Naive thymus-derived CD8-positive, alpha-beta T cell (primary cell): ENCODE results near the gene TSEN54. TPM values are rescaled to one million over a fixed set of nuclear protein-coding genes. Genes with fewer than 3 reads are reported as not detected.

Experiments used
- ATAC-seq, 2 donors: fragments of 150-1000 bp; cut with Tn5 transposase in 1 of 2; sonication (Bioruptor Pico), chemical (Tn5 transposase) in 1 of 2; 1 replicate in 1 of 2; 2 replicates in 1 of 2; pipeline ENCODE4 v1.10.0; 2021; ENCODE audit warnings: mild to moderate bottlenecking in 2 of 2, moderate library complexity in 2 of 2
- POLR2A ChIA-PET: fragments of 350-600 bp; sonication (Branson Sonifier 250); formaldehyde crosslinking; loops from one replicate; lab custom pipeline; 2021; ENCODE audit warnings: antibody characterized with exemption; lab: Charles Lee
- DNase-seq, 10 donors: peaks; one replicate each; pipeline versions ENCODE4 v3.0.0 to v3.0.0-alpha.2; 2020 to 2022
- H3K27ac Mint-ChIP-seq, 10 donors: one replicate each; pipeline ENCODE4 v1.8.0; 2020 to 2022; ENCODE audit warnings: mild to moderate bottlenecking in 10 of 10, mixed read lengths in 10 of 10, moderate library complexity in 4 of 10, inconsistent platforms in 1 of 10
- H3K27me3 Mint-ChIP-seq, 5 donors: one replicate each; pipeline ENCODE4 v1.8.0; 2021 to 2022; ENCODE audit warnings: mixed read lengths in 5 of 5
- H3K36me3 Mint-ChIP-seq, 3 donors: one replicate each; pipeline ENCODE4 v1.8.0; 2020 to 2022; ENCODE audit warnings: mixed read lengths in 3 of 3, mild to moderate bottlenecking in 2 of 3, inconsistent platforms in 1 of 3
- H3K4me1 Mint-ChIP-seq, 4 donors: one replicate each; pipeline ENCODE4 v1.8.0; 2021 to 2022; ENCODE audit warnings: mixed read lengths in 4 of 4
- H3K4me3 Mint-ChIP-seq, 10 donors: one replicate each; pipeline ENCODE4 v1.8.0; 2020 to 2022; ENCODE audit warnings: mild to moderate bottlenecking in 10 of 10, mixed read lengths in 10 of 10, moderate library complexity in 6 of 10, inconsistent platforms in 1 of 10
- H3K9me3 Mint-ChIP-seq, 9 donors: one replicate each; pipeline ENCODE4 v1.8.0; 2020 to 2022; ENCODE audit warnings: mixed read lengths in 9 of 9, mild to moderate bottlenecking in 3 of 9, inconsistent platforms in 1 of 9, moderate library complexity in 1 of 9
- polyA plus RNA-seq, 3 donors: library from polyadenylated mRNA; unstranded; fragments of 300-500 nt; fragmentation: Illumina TruSeq; gene quantifications; one replicate each; pipeline ENCODE4 v1.2.3, GENCODE V29; 2021
- total RNA-seq, 8 experiments: library from RNA in 2 of 8; stranded (reverse) in 2 of 8; gene quantifications; one replicate each; pipeline ENCODE4 v1.2.3 and lab custom pipeline; 2021 to 2026

TSEN54 gene
- total and polyA plus RNA-seq, 5 experiments from 2014 or later = 53.1 to 121 (median 98.2) TPM

- POLR2A ChIA-PET = interaction anchor here (0.7 kb wide), 1 partner anchor 173 kb away, joined by 5 read pairs; no protein-coding TSS in a partner anchor
- no peak for DNase-seq
- no peak for ATAC-seq
- Mint-ChIP-seq H3K9me3 (no peaks in the 10 kb centered on the region), H3K27me3 (no peaks in the 10 kb centered on the region), H3K4me3 (no peak overlapping the region), H3K27ac (peak overlapping the region in 2 of 10 donors; percentile 71 to 75), H3K4me1 (peaks cover 9 to 12% (median 9%) of the 10 kb centered on the region in 4 donors), H3K36me3 (peaks cover 0 to under 1% (median 0%) of the 10 kb centered on the region in 3 donors)
Measured at GRCh38 chr17:75539967-75540729, 23.8 kb downstream of the TSEN54 start.

- Mint-ChIP-seq H3K36me3 (peaks cover 0 to 2% (median 0%) of the 10 kb centered on the region in 3 donors), H3K4me1 (peaks cover under 1 to 6% (median 2%) of the 10 kb centered on the region in 4 donors), H3K4me3 (no peak overlapping the region), H3K27me3 (no peaks in the 10 kb centered on the region), H3K9me3 (no peaks in the 10 kb centered on the region), H3K27ac (peak overlapping the region in 2 of 10 donors; percentile 71 to 75)
- ATAC-seq (no peak), DNase-seq (no peak)
- POLR2A ChIA-PET = no interaction called here
Measured at GRCh38 chr17:75540923-75541503, 24.7 kb downstream of the TSEN54 start.

GRCh38 chr17:75542229-75542628 lies 25.9 kb downstream of the TSEN54 start:
- H3K4me3 Mint-ChIP-seq = no peak overlapping the region
- POLR2A ChIA-PET = interaction anchor here (0.9 kb wide), 1 partner anchor 46 kb away, joined by 3 read pairs; no protein-coding TSS in a partner anchor
- H3K9me3 Mint-ChIP-seq = no peaks in the 10 kb centered on the region
- DNase-seq (no peak), ATAC-seq (no peak)
- peaks cover 0 to 2% (median 0%) of the 10 kb centered on the region in 3 donors for H3K36me3 Mint-ChIP-seq
- no peaks in the 10 kb centered on the region for H3K27me3 Mint-ChIP-seq
- peaks cover 0 to 6% (median 1%) of the 10 kb centered on the region in 4 donors for H3K4me1 Mint-ChIP-seq
- H3K27ac Mint-ChIP-seq = no peak overlapping the region

- H3K4me3 Mint-ChIP-seq = no peak overlapping the region
- peaks cover 0 to 5% (median 0%) of the 10 kb centered on the region in 3 donors for H3K36me3 Mint-ChIP-seq
- no peak for ATAC-seq
- peaks cover 0 to 6% (median 1%) of the 10 kb centered on the region in 4 donors for H3K4me1 Mint-ChIP-seq
- no peaks in the 10 kb centered on the region for H3K27me3 Mint-ChIP-seq
- H3K9me3 Mint-ChIP-seq = no peaks in the 10 kb centered on the region
- POLR2A ChIA-PET = interaction anchor here (0.9 kb wide), 1 partner anchor 45 kb away, joined by 3 read pairs; no protein-coding TSS in a partner anchor
- no peak overlapping the region for H3K27ac Mint-ChIP-seq
- DNase-seq = no peak
Measured at GRCh38 chr17:75542728-75543336, 26.5 kb downstream of the TSEN54 start.

- DNase-seq (no peak), ATAC-seq (no peak)
- Mint-ChIP-seq H3K4me1 (peaks cover 0 to 6% (median 3%) of the 10 kb centered on the region in 4 donors), H3K27me3 (no peaks in the 10 kb centered on the region), H3K4me3 (no peak overlapping the region), H3K27ac (peak overlapping the region in 1 of 10 donors; percentile 46), H3K36me3 (peaks cover 0 to 5% (median 0%) of the 10 kb centered on the region in 3 donors), H3K9me3 (no peaks in the 10 kb centered on the region)
- POLR2A ChIA-PET = no interaction called here
Measured at GRCh38 chr17:75544250-75544649, 27.9 kb downstream of the TSEN54 start.

GRCh38 chr17:75546181-75546580 lies 29.9 kb downstream of the TSEN54 start:
- Mint-ChIP-seq H3K4me1 (peaks cover 0 to 7% (median 1%) of the 10 kb centered on the region in 4 donors), H3K27me3 (no peaks in the 10 kb centered on the region), H3K4me3 (no peak overlapping the region), H3K9me3 (no peaks in the 10 kb centered on the region), H3K27ac (no peak overlapping the region), H3K36me3 (peaks cover 0 to 5% (median 0%) of the 10 kb centered on the region in 3 donors)
- POLR2A ChIA-PET = interaction anchor here (0.6 kb wide), 1 partner anchor 395 kb away, joined by 4 read pairs; no protein-coding TSS in a partner anchor
- no peak for DNase-seq
- ATAC-seq = no peak

- Mint-ChIP-seq H3K4me1 (peaks cover 0 to 5% (median 1%) of the 10 kb centered on the region in 4 donors), H3K9me3 (no peaks in the 10 kb centered on the region), H3K27me3 (no peaks in the 10 kb centered on the region), H3K4me3 (no peak overlapping the region), H3K36me3 (peaks cover 0 to 5% (median 0%) of the 10 kb centered on the region in 3 donors), H3K27ac (peak overlapping the region in 1 of 10 donors; percentile 68)
- ATAC-seq (no peak), DNase-seq (no peak)
- POLR2A ChIA-PET = no interaction called here
Measured at GRCh38 chr17:75547091-75547490, 30.8 kb downstream of the TSEN54 start.

- DNase-seq (no peak), ATAC-seq (no peak)
- Mint-ChIP-seq H3K36me3 (peaks cover 0 to 5% (median 0%) of the 10 kb centered on the region in 3 donors), H3K27ac (peak overlapping the region in 1 of 10 donors; percentile 27), H3K4me1 (peaks cover 0 to 5% (median 2%) of the 10 kb centered on the region in 4 donors), H3K9me3 (no peaks in the 10 kb centered on the region), H3K27me3 (no peaks in the 10 kb centered on the region), H3K4me3 (no peak overlapping the region)
- POLR2A ChIA-PET = no interaction called here
Measured at GRCh38 chr17:75548813-75549212, 32.5 kb downstream of the TSEN54 start.

GRCh38 chr17:75549246-75550138 lies 33.2 kb downstream of the TSEN54 start:
- Mint-ChIP-seq H3K27ac (peak overlapping the region in 1 of 10 donors; percentile 27), H3K36me3 (peaks cover 0 to 5% (median 0%) of the 10 kb centered on the region in 3 donors), H3K4me3 (no peak overlapping the region), H3K4me1 (peaks cover 0 to 5% (median 3%) of the 10 kb centered on the region in 4 donors), H3K27me3 (no peaks in the 10 kb centered on the region), H3K9me3 (no peaks in the 10 kb centered on the region)
- POLR2A ChIA-PET = interaction anchor here (0.7 to 0.8 kb wide), 2 partner anchors 16 to 32 kb away, joined by 3 to 7 read pairs; no protein-coding TSS in a partner anchor
- ATAC-seq (no peak), DNase-seq (no peak)

GRCh38 chr17:75550139-75550465 lies 33.8 kb downstream of the TSEN54 start:
- Mint-ChIP-seq H3K4me1 (peaks cover 0 to 5% (median 3%) of the 10 kb centered on the region in 4 donors), H3K4me3 (no peak overlapping the region), H3K27me3 (no peaks in the 10 kb centered on the region), H3K27ac (no peak overlapping the region), H3K36me3 (peaks cover 0 to 5% (median 0%) of the 10 kb centered on the region in 3 donors), H3K9me3 (no peaks in the 10 kb centered on the region)
- POLR2A ChIA-PET = interaction anchor here (0.6 to 0.8 kb wide), 3 partner anchors 16 to 288 kb away, joined by 3 to 7 read pairs (median 5); no protein-coding TSS in a partner anchor
- ATAC-seq (no peak), DNase-seq (no peak)

- DNase-seq = no peak
- POLR2A ChIA-PET = interaction anchor here (1.4 kb wide), 1 partner anchor 35 kb away, joined by 4 read pairs; the partner anchor contains the start of gene TSEN54
- no peak for ATAC-seq
- Mint-ChIP-seq H3K4me3 (no peak overlapping the region), H3K4me1 (peaks cover 0 to 5% (median 3%) of the 10 kb centered on the region in 4 donors), H3K9me3 (no peaks in the 10 kb centered on the region), H3K27ac (peak overlapping the region in 2 of 10 donors; percentile 42 to 53), H3K27me3 (no peaks in the 10 kb centered on the region), H3K36me3 (peaks cover 0 to 3% (median 0%) of the 10 kb centered on the region in 3 donors)
Measured at GRCh38 chr17:75551266-75551665, 34.9 kb downstream of the TSEN54 start.
